HG02610 (cell line): ENCODE results near the gene ZFAND3.
"Not testable (repeated sequence)": the region's sequence is repeated elsewhere in the genome, so short reads cannot be mapped to it uniquely, and the experiment has no call there.

Experiments used
- ATAC-seq: cut with Tn5 transposase; IDR thresholded peaks from one replicate; pipeline ENCODE4 v1.9.1; 2021; ENCODE audit warnings: mild to moderate bottlenecking, moderate library complexity; ENCODE audit not compliant: unreplicated experiment

Gene ZFAND3

DNA sequence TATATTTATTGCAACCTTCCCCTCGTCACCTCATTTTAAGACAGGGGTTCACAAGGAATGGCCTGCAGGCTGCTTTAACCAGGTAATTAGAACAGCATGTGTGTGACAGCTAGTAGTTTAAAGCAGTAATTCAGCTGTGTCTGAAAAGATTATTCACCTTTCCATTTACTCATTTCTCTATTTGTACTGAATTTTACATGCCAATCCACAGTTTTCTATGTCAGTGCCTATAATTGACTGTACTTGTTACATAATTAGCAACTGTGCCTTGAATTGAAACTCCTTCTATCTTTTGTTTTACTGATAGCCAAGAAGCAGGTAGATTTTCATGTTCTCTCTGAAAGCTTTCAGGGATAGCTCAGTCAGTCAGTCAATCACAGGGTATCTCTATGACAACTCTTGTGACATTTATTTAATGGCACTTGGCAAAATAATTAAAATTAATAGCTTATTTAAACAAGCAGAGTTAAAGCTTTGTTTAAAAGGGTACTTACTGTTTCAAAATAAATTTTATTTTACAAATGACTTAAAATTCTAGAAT lies 214.0 kb downstream of the ZFAND3 start:
- no peak for ATAC-seq

DNA sequence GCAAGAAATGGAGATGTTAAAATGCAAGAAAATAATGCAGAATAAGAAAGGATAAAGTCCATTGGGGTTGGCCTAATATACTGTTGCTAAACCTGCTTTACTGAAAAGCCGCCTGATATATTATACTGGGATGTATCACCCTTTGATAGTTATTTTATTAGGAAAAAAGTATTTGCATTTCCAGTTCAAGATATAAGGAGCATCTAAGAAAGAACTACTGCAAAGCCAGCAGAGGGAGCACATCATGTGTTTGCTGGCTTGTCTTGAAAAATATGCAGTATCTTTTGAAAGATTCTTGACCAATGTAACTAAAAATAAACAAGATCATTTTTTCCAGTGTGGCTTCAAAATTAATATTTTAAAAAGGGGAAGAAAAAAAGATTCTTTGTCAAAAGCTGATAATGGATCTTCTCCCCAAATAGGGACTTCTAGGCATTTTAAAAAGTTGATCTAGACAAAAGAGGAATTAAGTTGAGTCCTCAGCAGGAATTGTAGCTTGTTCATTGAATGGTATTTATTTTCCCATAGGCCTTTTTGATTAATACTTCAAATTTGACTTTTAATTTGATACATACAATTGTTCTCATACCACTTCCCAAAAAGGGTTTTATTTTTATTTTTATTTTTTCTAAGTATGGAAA lies 214.9 kb downstream of the ZFAND3 start:
- ATAC-seq: no peak

DNA sequence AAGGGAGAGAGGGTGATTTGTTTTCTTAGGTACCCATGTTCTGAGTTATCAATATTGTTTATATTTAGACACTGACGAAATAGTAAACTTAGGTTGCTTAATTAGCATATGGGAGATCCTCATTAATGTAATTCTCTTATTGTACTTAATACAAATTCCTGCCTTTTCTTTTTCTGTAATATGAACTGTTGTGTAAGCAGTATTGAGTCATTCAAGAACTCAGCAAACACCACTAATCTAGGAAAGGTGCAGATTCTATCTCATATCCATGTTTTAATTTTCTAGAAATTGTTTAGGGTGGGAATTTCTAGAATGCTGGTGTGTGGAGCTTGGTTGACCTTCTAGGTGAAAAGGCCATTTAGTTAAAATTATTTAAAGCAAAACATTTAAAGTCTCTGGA lies 216.0 kb downstream of the ZFAND3 start:
- ATAC-seq: no peak

DNA sequence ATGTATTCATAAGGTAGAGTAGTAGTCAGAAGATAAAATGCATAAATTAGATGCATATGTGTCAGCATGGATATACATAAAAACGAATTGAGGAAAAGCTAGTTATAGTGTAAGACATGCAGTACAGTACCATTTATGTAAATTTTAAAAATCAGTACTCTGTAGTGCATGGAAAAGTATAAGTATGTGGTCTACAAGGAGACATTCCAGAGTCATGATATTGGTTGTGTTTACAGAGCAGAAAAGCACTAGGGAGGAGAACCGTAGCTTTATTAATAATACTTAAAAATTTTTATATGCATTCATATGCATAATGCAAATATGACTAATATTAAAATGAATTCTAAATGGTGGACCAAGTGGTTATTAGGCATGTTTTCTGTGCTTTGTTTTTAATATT lies 220.0 kb downstream of the ZFAND3 start:
- ATAC-seq: no peak

DNA sequence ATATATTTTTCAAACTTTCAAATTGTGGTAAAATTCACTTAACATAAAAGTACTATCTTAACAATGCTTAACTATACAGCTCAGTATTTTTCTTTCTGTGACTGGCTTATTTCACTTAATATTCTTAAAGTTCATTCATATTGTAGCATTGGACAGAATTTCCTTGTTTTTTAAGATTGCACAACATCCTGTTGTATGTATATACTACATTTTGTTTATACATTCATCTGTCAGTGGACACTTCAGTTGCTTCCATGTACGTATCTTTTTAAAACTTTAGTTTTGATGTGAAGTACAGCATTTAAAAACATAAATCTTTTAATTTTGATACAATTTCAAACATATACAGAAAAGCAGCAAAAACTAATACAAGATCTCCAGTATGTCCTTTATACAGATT lies 220.7 kb downstream of the ZFAND3 start:
- no peak for ATAC-seq

DNA sequence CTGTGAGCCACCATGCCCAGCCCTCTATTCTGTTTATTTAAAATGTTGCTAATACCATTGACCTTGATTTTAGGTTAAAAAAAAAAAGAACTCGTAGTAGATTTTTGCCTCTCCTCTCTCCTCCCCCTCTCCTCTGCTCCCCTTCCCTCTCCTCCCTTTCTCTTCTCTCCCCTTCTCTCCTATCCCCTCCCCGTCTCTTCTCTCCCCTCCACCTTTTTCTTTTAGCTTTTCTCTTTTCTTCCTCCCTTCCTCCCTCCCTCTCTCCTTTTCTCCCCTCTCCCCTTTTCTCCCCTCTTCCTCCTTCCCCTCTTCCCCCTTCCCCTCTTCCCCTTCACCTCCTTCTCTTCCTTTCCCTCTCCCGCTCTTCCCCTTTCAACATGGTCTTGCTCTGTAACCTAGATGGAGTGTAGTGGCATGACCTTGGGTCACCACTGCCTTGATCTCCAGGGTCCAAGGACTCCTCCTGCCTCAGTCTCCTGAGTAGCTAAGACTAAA lies 223.8 kb downstream of the ZFAND3 start:
- no peak for ATAC-seq

DNA sequence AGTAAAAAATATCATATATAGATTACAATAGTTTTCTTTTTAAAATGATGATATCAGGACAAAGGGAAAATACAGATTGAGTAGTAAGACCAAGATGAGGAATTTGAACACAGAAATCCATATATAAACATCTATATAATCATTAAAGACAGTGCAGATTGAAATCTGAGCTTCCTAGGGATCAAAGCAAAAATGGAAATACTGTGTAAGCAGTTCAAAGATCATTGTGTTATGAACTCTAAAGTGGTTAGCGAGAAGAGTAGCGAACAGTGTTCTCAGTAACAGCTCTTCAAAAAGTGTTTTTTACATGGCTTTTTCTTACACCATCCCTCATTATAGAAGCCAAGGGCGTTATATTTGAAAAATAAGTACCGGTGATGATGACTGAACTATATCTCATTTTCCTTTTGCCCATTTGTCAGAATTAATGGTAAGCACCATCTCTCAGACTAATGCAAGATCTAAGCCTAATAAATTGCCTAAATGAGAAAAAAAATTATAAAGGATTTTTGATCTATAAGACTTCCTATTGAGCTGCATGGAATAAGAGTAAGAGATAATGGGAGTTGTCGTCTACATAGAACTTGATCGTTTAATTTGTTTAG lies 226.3 kb downstream of the ZFAND3 start:
- ATAC-seq: no peak

DNA sequence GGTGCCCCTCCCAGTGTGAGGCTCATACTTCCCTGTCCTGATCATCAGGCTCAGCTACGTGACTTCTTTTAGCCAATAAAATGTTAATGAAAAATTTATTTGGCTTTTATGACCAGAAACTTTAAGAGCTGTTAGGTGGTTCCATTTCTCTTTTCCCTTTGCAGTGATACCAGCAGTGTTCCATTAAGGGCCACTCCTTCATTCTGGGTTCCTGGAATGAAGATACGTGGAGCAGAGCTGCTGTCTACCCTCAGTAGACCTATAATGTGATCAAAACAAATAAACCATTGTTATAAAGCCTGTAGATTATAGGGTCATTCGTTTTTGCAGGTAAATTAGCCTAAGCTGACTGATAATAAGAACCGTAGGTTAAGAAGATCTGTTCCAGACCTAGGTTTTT lies 228.0 kb downstream of the ZFAND3 start:
- ATAC-seq: no peak

DNA sequence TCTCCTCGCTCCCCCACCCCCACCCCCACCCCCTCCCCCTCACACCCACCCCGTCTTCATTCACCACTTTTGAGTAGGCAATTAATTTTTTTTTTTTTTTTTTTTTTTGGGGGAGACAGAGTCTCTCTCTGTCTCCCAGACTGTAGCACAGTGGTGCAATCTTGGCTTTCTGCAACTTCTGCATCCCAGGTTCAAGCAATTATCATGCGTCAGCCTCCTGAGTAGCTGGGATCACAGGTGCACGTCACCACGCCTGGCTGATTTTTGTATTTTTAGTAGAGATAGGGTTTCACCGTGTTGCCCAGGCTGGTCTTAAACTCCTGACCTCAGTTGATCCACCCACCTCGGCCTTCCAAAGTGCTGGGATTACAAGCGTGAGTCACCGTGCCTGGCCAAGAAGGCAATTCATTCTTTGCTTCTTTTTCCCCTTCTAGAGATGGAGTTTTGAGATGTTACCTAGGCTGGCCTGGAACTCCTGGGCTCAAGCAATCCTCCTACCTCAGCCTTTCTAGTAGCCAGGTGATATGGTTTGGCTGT lies 230.4 kb downstream of the ZFAND3 start:
- not testable (repeated sequence) for ATAC-seq

DNA sequence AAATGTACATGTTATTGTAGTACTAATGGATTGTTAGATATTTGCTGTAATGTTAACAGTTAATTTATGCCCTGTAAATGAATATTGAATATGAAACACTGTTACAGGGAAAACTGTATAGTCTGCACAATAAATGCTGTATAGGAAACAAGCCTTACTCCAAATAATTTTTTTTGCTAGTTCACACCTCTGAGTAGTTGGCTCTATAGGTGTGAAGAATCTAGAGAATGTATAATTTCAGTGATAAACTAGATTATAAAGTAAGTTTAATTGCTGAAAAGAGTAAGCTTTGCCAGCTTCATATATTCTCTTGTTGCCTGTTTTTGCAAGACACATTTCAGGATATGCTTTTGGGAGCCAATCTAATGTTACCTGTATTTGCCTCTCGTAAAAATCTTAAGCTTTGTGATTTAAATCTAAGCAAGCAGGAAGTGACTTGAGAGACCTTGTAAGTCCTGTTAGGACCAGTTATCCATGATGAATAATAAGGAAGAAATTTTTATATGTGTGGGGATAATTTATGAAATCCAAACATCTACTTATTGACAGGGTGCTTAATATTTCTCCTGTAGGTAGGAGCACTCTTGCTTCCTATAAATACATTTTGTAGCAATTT lies 232.4 kb downstream of the ZFAND3 start:
- ATAC-seq: no peak

DNA sequence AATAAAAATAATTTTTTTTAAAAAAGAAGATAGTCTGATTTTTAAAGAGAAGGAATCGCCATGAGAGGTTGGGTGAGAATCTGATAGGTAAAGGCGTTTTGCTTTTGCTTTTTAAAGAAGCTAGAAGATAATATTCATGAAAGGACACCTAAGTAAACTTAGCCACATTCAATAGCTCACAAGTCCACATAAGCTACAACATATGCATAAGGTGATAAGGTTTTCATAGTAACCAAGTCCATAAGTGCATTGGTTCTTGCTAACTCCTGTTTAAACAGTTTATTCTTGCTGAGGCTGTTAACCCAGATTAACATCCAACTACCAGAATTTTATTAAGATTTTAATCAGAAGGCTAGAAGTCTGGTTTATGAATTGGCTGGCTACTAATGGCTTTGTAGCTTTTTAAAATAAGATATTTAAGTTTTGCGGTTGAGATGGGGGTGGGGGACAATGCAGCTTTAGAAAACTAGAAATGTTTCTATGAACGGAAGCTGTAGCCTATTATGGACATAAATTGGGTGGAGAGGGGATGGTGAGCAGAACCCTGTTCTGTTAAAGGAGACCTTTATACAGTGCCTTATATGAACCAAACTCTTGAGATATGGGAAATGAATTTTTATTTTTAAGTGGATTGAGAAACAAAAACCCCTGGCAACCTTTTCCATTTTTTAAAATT lies 235.1 kb downstream of the ZFAND3 start:
- no peak for ATAC-seq

DNA sequence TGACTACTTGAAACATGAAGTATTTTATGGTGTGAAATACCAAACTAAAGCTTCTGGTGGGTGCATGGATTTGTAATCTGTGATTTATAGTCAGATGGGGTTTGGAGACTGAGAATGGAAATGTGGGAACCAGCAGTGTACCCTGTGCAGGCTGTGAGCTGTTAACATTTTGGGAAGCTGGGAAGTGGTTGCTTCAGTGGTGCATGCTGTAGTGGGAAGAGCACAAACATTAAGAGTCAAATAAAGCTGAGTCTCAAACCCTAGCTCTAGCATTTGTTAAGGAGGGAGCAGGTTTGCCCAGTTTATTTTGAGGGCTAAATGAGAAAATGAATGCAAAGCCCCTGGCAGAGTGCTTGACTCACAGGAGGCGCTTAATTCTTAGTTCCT lies 235.7 kb downstream of the ZFAND3 start:
- no peak for ATAC-seq

DNA sequence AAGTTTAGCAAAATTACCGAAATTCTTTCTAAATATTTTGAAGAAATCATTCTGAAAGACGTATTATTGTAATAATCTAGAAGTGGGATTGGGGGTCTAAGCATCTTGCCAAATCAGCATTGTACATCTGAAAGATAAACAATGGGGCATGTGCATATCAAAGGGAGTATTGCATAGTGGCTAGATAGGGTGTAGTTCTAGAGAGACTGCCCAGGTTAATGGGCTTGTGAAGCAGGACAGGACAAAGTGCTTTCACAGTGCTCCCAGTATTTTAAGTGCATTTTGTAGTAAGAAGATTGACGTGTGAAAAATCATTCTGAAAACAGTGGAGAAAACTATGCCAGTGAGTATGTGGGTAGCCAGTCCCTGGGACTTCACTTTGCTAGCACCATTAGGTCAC lies 236.8 kb downstream of the ZFAND3 start:
- no peak for ATAC-seq

DNA sequence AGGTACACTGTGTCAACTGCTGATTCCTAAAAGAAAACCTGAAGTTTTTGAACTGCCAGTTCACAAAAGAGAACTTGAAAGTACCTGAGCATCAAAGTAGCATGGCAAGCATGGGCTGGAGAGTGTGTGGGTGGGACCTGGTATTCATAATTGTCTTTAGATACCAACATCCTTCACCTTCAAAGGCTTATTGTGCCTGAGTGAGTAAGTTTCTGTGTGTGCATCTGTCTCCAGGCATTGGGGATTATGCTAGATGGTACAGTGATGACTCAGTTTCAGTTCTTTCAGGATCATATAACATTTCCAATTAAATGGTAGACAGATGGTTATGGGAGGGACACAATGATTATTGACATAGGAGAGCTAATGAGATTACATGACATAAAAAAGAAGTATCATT lies 238.5 kb downstream of the ZFAND3 start:
- peak; percentile 94 for ATAC-seq

DNA sequence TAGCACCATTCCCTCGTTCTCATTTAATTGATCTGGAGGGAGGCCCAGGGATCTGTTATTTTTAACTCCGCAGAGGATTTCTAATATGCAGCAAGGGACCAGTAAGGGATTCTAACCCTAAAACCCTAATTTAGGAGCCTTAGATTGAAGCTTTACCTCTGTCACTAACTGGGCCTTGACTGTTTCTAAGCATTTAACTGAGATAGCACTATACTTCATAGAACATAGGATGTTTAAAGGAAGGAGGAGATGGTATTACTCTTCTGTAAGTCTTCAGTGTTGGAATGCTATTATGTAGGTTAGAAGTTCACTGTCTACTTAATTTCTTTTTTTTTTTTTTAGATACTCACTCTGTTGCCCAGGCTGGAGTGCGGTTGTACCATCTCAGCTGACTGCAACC lies 242.5 kb downstream of the ZFAND3 start:
- no peak for ATAC-seq

DNA sequence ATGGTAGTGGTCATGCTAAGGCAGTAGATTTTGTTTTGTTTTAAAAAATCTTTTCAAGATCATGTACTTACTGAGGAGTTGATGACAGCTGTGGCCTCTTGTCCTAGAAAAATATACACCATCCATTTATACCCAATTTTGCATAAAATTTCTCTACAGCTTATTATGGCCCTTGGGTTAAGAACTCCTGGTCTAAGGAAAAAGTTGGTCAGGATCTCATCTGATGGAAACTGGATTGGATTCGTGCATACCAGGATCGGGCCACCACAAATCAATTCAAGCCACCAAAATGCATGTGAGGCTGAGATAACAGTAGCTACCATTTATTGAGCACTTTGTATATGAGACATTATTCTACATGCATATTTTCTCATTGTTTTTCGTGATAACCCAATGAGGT lies 244.4 kb downstream of the ZFAND3 start:
- no peak for ATAC-seq

DNA sequence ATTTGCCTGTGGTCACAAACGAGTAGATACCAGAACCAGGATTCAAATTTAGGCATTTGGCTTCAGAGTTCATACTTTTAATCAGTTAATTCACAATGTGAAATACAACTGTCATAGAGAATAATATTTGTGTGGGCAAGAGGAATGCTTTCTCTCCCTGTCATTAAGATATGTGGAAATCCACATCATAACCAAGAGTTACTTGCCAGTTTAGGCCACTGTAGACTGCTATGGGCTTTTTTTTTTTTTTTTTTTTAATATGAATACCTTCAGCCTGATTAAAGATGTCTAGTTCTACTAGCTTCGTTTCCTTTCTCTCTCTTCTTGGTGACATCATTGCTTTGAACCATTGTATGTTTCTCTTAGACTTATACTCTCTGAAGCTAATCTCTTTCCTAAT lies 244.9 kb downstream of the ZFAND3 start:
- ATAC-seq: no peak

DNA sequence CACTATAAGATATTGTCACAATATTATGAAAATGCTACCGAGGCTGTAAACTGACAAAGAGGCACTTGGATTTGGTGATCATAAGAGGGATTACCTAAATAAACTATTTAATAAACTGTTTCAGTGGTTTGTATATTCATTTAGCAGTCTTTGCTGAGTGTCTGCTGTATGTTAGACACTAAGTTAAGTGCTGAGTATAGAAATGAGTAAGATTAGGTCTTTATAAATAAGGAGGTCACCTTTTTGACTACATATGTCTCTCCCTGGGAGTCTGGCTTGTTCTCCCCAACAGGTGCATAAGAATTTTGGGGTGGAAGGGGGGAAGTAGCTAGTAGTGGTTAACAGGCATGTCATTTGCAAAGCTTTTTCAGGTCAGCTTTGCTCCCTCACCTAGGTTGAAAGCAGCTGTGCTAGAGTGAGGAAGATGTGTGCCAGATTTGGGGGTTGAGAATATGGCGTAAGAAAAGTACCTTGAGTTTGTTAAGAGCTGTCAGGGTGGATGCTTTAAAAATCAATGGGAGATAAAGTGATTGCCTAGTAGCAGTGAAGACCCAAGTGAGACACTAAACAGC lies 246.3 kb downstream of the ZFAND3 start:
- ATAC-seq: peak; percentile 41

DNA sequence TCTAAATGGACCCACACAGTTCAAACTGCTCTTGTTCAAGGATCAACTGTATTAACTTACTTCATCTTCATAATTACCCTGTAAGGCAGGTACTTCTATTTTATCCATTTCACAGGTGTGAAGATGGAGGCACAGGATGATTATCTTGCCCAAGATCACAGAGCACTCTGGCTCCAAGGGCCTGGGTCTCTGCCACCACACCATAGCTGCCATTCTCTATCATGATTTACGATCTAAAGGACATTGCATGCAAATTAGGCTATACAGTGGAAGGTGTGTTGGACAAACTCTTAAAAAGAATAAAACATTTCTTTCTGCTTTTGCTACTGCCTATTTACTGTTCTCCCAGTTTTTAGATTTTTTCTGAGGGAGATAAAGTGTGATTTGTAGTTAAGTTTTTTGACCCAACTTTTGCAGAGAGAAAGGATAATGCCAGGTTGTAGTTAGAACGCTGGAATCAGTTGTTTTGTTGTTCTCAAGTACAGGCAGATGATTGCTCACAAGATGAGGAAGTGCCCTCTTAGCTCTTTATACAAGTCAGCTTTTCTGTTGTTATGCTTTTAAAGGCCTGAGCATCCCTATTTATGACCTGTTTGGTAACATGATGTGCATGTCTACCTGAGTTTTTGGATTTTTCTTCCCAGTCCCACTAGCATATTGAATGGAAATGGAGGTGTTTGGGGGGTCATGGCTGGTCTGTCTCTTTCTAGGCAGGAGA lies 247.9 kb downstream of the ZFAND3 start:
- ATAC-seq: no peak

DNA sequence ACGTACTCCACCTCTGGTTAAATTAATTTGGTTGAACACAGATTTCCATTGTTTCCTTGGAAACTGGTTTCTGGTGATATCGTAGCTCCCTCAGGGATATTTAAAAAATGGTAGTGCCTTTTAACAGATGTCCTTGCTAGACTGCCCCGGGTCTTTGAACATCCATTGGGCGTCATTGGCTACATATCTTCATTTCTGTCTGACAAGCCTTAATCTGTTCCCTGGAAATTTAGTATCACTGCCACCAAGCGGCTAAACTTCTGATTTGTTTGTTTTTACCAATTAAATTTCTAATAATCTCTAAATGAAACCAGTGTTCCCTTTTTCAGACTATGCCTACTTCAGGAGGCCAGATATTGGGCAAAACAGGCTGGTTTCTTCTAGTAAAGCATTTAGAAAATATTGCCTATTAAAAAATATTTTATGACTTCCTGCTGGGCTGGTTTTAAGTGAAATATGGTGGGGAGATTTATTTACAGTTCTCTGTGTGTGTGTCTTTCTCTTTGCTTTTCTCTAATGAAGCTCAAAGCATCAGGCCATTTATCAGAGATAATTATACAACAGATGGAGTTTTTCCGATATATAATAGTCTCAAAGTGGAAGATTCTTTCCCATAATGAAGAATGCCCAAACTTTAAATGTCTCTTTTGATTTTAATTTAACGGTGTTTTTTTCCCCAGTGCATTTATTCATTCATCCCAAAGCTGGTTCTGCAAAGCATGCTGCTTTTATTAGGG lies 249.5 kb downstream of the ZFAND3 start:
- no peak for ATAC-seq
